Measurements from ENCODE around the gene MT1B. TPM values are rescaled to one million over a fixed set of nuclear protein-coding genes. Genes with fewer than 3 reads are reported as not detected.

Gene MT1B
- total RNA-seq (ENCODE audit: low replicate concordance): not detected in 2 replicates

GRCh38 chr16:56651586-56651985 is at the start of gene MT1B:
Gene MT1B, plus strand, starts transcription at chr16:56651886. Its CDS starts 68 bp downstream, at chr16:56651954.

GRCh38 chr16:56608043-56608875 is 43.4 kb upstream of the MT1B start, which contains the start of gene MT2A:
Gene MT2A, plus strand, starts transcription at chr16:56608584. Its CDS starts 72 bp downstream, at chr16:56608656.

GRCh38 chr16:56625140-56625942 is 26.3 kb upstream of the MT1B start, which contains the start of gene MT1E:
Gene MT1E, plus strand, starts transcription at chr16:56625781. Its CDS starts 71 bp downstream, at chr16:56625852.

GRCh38 chr16:56632156-56632847 is 19.4 kb upstream of the MT1B start, which contains the start of gene MT1M:
Gene MT1M, plus strand, starts transcription at chr16:56632659. Its CDS starts 73 bp downstream, at chr16:56632732.

GRCh38 chr16:56637814-56638750 is 13.6 kb upstream of the MT1B start, which contains the start of gene MT1A:
Gene MT1A, plus strand, starts transcription at chr16:56638666. Its CDS starts 73 bp downstream, at chr16:56638739.

GRCh38 chr16:56657555-56658326 is 6.1 kb downstream of the MT1B start, which contains the start of gene MT1F:
Gene MT1F, plus strand, starts transcription at chr16:56657959. Its CDS starts 100 bp downstream, at chr16:56658059.

GRCh38 chr16:56667581-56668571 is 16.2 kb downstream of the MT1B start, which contains the start of gene MT1G:
Gene MT1G, minus strand, starts transcription at chr16:56668065. Its CDS starts 72 bp downstream, at chr16:56667993.

GRCh38 chr16:56669005-56669839 is 17.5 kb downstream of the MT1B start, which contains the start of gene MT1H:
Gene MT1H, plus strand, starts transcription at chr16:56669814. Its CDS starts 71 bp downstream, at chr16:56669885.

GRCh38 chr16:56681939-56682702 is 30.4 kb downstream of the MT1B start, which contains the start of gene MT1X:
Gene MT1X, plus strand, starts transcription at chr16:56682470. Its CDS starts 71 bp downstream, at chr16:56682541.

Other genes starting within 250 kb of the MT1B start
- 204 and 465 TPM in 2 replicates for gene AMFR, start 226.3 kb upstream of the MT1B start, total RNA-seq (ENCODE audit: low replicate concordance)
- gene NUDT21, start 200.6 kb upstream of the MT1B start, total RNA-seq (ENCODE audit: low replicate concordance): 44.2 and 51.2 TPM in 2 replicates
- 27.1 and 92.2 TPM in 2 replicates for gene OGFOD1, start 200.3 kb upstream of the MT1B start, total RNA-seq (ENCODE audit: low replicate concordance)
- gene BBS2, start 131.9 kb upstream of the MT1B start, total RNA-seq (ENCODE audit: low replicate concordance): 39.0 and 91.0 TPM in 2 replicates
- not detected in 2 replicates for gene MT4, start 86.8 kb upstream of the MT1B start, total RNA-seq (ENCODE audit: low replicate concordance)
- 0.70 TPM in 1 of 2 replicates, not detected in the other for gene MT3, start 62.4 kb upstream of the MT1B start, total RNA-seq (ENCODE audit: low replicate concordance)
- 37.4 and 62.2 TPM in 2 replicates for gene MT2A, start 43.3 kb upstream of the MT1B start, total RNA-seq (ENCODE audit: low replicate concordance)
- gene MT1E, start 26.1 kb upstream of the MT1B start, total RNA-seq (ENCODE audit: low replicate concordance): 147 and 148 TPM in 2 replicates
- 2.0 and 9.5 TPM in 2 replicates for gene MT1M, start 19.2 kb upstream of the MT1B start, total RNA-seq (ENCODE audit: low replicate concordance)
- 1.7 TPM in 1 of 2 replicates, not detected in the other for gene MT1A, start 13.2 kb upstream of the MT1B start, total RNA-seq (ENCODE audit: low replicate concordance)
- 1.2 TPM in 1 of 2 replicates, not detected in the other for gene MT1F, start 6.1 kb downstream of the MT1B start, total RNA-seq (ENCODE audit: low replicate concordance)
- not detected in 2 replicates for gene MT1G, start 16.2 kb downstream of the MT1B start, total RNA-seq (ENCODE audit: low replicate concordance)
- not detected in 2 replicates for gene MT1H, start 17.9 kb downstream of the MT1B start, total RNA-seq (ENCODE audit: low replicate concordance)
- 19.2 and 55.7 TPM in 2 replicates for gene MT1X, start 30.6 kb downstream of the MT1B start, total RNA-seq (ENCODE audit: low replicate concordance)
- 42.6 and 72.0 TPM in 2 replicates for gene NUP93, start 78.2 kb downstream of the MT1B start, total RNA-seq (ENCODE audit: low replicate concordance)
- under 0.01 TPM in 1 of 2 replicates, not detected in the other for gene SLC12A3, start 213.3 kb downstream of the MT1B start, total RNA-seq (ENCODE audit: low replicate concordance)

All from smooth muscle cell of the coronary artery (primary cell).